ENCODE data around the gene QSOX1.
A peak's percentile ranks its signal among the peaks of the same experiment; 100 is the strongest.

Gene QSOX1

DNA sequence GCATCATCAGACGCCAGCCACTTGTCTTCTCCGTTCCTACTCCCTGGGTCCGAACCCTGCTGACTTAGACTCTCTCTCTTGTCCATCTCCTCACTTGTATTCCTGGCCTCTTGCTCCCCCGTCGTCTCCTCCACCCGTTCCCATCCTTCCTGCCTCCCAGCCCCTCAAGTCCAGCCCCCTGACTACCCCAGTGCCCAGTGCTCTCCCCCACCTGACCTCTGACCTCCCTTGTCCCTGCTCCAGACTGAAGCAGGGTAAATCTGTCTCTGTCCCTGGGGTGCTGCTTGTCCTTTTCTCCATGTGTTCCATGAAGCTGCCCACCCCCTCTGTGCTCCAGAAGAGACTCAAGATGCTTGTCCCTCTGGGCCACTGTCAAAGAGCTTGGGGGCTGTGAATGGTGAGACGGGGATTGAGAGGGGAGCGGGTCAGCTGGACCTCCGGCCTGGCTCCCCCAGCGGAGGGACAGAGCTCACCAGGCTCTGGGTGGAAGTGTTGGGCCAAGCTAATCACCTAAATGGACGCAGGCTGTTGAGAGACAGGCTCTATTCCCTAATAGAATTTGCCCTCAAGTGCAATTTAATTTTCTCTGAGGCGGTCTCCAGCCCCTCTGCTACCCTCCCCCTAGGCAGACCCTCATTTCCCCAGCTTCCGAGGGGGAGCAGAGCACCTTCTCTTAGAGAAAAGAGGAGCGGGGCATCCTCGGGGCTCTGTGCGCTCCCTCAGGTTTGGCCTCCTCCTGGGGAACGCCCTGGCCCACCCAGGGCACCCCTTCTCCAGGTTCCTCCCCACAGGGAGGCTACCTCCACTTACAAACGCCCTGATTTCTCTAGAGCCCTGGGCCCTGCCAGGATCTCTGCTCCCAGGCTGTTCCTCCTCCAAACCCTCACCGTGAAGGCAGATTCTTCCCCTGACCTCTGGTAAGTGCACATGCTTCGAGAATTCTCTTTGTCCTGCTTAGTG lies 64.4 kb downstream of the QSOX1 start:
- no peak for DNase-seq

GRCh38 chr1:180219776-180220175 lies 65.1 kb downstream of the QSOX1 start:
- no peak for DNase-seq

- DNase-seq, result no peak
Measured at GRCh38 chr1:180221462-180221861, 66.8 kb downstream of the QSOX1 start.

GRCh38 chr1:180224902-180225301 lies 70.2 kb downstream of the QSOX1 start:
- no peak for DNase-seq

DNA sequence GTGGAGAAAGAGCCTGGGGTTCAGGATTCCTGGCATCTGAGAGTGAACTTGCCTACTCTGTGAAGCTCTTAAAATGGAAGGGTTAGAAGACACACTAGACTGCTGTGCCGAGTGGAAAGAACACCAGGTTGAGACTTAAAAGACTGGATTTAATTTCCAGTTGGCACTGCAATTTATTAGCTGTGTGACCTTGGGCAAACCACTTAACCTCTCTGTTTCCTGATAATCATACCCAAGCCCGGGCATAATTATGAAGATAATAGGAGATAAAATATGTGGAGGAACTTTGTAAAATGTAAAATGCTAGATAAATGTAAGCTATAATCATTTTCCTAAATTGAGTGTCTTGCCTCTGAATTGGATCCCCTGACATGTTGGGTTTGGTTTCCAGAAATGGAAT lies 70.7 kb downstream of the QSOX1 start:
- DNase-seq, result no peak

DNA sequence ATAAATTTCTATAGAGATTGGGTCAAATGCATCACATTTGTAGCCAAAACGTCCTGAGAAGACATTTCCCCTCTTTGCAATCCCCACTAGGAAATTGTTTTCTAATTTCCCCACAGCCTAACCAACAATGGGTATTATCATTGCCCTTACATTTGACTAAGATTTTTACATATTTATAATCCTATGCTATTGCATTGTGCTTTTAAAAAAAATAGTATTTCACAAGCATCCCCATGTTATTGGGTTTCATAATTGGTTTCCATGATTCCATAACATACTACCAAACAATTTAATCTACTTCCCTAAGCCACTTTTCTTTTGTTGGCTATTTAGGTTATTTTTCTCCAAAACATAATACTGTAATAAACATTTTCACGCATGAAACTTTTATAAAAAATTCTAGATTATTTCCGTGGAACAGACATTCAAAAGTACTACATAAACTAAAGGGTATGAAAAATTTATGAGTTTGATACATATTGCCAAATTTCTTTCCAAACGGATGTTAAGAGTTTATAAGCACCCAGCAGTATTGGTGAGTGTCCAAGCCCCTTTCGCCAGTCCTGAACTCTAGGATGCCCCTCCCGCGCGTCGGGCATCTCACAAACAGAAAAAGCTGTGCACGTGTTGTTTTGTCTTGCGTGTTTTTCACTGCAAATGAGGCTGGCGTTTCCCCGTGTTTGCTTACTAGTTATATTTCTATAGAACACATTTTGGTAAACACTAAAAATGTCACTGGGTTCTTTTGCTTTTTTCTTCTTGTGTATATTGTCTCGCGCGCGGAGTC lies 73.4 kb downstream of the QSOX1 start:
- DNase-seq, result no peak

DNA sequence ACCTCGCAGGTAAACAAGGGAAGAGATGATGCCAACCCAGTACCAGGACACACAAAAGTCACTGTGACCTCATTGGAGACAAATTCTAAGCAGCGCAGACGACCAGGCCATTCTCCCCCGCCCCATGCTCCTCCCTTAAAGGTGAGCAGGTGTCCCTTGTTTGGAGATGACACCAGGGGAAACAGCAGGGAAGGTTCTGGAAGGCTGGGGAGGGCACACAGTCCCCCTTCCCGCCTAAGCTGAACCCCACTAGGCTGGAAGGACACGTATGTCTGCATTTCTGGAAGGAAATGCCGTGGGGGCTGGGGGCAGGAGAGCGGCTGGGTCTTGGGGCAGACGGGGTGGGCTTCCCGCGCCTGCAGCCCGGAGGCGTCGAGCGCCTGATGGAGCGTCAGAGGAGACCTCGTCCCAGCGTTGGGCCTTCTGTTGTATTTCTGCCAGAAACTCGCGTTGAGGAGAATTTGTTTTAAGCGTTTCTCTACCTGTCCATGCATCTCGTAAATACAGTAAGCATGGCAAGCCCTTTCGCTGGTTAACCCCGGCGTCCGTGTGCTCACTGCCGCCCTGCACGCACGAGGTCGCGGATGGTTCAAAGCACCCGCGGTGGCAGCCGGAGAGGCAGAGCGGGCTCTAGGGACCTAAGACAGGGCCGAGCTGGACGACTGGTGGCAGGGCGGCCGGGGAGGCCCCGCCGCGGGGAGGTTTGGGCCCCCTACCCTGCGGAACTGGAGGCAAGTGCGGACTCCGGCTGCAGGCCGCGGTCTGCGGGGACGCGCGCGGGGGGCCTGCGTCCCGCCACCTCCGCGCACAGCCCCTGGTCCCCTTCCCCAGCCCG lies 74.2 kb downstream of the QSOX1 start:
- DNase-seq, result no peak

DNA sequence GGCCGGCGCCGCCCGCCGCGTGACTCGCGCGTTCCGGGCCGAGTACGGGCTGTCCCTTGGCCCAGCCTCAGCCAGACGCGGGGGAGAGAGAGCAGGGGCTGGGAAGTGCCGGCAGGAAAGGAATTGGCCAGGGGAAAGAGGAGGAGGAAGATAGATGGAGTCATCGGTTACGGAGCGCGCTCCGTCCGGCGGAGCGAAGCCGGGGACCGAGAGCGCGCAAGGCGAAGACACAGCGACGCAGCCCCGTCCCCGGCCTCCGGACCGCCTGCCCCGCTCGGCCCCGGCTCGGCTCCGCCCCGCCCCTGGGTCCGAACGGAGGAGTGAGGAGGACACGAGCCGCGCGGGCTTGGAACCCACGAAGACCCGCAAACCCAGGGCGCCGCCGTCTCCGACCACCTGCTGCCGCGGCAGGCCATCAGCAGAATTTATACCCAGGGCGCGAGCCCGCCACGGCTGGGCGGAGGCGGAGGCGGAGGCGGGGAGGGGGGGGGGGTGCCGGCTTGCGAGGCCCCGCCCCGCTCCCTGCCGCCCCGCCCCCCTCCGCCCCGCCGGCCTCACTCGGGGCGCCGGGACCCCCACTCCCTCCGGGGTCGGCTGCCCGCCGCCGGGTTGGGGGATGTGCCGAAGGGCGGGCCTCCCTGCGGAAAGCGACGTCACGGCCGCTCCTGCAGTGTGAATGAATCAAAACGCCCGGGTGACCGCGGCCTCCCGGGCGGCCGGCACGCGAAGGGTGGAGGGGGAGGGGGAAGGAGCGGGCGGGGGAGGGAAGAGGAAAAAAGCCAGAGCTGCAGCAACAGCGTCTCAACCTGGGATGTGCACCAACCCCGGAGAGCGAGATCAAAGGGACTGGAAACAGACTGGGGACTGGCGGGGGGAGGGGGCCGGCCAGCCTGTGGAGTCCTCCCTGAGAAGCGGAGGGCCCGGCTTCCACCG lies 75.1 kb downstream of the QSOX1 start, which contains the start of gene LHX4:
TSS of gene LHX4 (plus strand) at position 782 of the 933 bp plus-strand sequence. CDS start 266 bp downstream, outside the sequence.
- no peak for DNase-seq

- no peak for DNase-seq
Measured at GRCh38 chr1:180230416-180230790, 75.7 kb downstream of the QSOX1 start.

GRCh38 chr1:180230791-180231505 lies 76.3 kb downstream of the QSOX1 start:
- no peak for DNase-seq

DNA sequence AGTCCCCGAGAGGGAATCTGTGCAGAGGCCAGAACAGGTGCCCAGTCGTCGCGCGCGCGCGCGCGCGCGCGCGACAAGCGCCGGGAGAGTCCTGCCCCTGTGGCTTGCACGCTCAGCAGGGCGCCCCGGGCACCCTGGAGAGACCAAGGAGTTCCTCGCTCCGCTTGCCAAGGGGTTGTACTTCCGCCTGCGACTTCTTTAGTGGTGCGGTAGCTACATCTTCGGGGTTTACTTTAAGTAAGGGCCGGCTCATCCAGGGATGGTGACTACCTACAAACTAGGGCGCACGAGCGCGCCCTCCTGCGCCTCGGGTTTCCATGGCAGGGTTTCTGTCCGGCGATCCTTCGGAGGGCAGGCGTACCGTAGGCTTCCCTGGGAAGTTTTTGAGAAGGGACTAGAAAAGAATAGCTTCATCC lies 76.8 kb downstream of the QSOX1 start:
- DNase-seq, result peak; percentile 23

GRCh38 chr1:180231936-180232335 lies 77.3 kb downstream of the QSOX1 start:
- no peak for DNase-seq

GRCh38 chr1:180232521-180233043 lies 77.9 kb downstream of the QSOX1 start:
- DNase-seq, result no peak

- no peak for DNase-seq
Measured at GRCh38 chr1:180233191-180234011, 78.7 kb downstream of the QSOX1 start.

DNA sequence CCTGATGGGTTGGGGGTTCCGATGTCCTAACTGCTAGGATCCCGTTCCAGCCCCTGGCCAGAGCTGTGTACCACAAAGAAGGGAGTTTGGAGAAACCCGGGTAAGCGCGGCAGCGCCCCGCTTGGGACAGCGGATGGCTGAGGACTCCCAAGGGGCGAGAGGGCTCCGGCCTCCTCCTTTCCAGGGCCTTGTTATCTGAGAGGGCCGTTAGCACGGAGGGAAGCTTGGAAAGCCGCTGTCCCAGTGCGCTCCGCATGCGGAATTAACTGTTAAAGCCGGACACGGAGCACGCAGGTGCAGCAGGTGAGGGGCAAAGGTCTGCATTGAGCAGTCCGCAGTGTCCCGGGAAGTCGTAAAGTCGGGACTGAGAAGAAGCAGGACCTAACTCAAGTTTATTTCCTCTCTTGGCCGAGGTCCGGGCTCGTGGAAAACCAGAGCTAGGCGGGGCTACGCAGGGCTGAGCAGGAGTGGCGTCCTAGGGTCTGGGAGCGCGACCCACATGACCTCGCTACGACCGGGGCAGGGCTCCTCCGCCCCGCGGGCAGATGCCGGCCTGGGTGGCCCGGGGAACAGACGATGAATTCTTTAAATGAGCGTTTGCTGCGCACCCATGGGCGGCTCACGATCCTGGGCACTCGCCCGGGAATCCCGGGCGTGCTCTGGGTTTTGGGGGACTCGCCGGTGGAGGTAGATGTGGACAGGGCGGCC lies 79.9 kb downstream of the QSOX1 start:
- DNase-seq, result no peak

DNA sequence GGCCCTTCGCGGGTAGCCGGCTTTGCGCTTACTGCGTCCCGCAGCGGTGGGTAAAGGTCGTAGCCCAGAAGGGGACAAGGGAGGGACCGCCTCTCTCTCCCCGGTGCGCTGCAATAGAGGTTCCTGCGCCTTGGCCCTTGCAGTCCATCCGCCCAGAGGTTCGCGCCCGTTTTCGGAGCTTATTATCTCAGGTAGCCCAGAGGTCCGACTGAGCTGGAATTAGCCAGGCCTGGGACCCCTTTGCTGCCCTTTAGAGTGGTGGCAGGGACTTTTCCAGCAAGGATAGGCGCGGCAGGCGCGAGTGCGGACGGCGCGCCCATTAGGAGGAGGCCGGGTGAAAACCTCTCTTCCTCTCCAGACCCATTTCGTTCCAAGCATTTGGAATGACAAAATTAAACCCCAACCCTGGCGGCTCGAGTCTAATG lies 80.4 kb downstream of the QSOX1 start:
- no peak for DNase-seq

DNA sequence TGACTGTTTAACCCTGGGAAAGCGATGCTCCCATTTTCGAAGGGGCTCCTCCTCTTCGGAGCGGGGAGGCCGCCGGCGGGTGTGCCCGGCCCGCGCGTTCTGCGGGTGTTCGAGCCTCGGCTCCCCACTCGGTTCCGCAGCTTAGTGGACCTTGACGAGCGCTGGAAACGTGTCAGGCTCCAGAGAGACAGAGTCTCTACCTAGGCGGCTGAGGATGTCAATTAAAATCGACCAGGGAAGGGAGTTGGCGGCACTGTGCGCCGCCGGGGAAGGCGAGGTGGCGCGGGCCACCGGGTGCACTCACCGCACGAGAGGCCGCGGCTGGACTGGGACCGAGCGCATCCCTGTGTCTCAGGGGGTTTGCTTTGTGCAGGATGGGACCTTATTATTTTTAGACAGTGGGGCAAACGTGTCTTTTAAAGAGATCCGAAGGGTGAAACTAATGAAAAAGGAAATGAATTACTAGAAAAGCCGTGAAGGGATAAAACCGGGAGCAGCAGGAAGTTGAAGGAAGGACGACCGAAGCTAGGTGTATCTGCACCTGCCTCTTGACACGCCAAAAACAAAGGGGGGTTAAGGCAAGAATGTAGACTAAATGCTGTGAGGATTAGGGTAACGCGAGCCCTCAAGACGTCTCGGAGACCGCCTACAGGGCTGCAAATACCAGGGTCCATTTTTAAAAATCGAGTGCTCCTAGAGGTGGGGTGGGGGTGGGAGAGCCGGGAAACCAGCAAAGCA lies 81.0 kb downstream of the QSOX1 start:
- no peak for DNase-seq
